Activated CD4-positive, alpha-beta T cell treated with anti-CD3 and anti-CD28 coated beads, Interleukin-2, Interleukin-4, amounts not matched to agents 100 ng/mL and 50 ng/mL, durations not matched to agents 16 hours and 8 hours (primary cell): ENCODE results near the gene ANTKMT.
"Not testable (repeated sequence)": the region's sequence is repeated elsewhere in the genome, so short reads cannot be mapped to it uniquely, and the experiment has no call there.

Experiments
- DNase-seq: peaks from one replicate; pipeline ENCODE4 v3.0.0-alpha.2; 2020; ENCODE audit warnings: low spot score

Gene ANTKMT

GRCh38 chr16:728131-728889 is 7.4 kb downstream of the ANTKMT start:
- peak; percentile 67 for DNase-seq

DNA sequence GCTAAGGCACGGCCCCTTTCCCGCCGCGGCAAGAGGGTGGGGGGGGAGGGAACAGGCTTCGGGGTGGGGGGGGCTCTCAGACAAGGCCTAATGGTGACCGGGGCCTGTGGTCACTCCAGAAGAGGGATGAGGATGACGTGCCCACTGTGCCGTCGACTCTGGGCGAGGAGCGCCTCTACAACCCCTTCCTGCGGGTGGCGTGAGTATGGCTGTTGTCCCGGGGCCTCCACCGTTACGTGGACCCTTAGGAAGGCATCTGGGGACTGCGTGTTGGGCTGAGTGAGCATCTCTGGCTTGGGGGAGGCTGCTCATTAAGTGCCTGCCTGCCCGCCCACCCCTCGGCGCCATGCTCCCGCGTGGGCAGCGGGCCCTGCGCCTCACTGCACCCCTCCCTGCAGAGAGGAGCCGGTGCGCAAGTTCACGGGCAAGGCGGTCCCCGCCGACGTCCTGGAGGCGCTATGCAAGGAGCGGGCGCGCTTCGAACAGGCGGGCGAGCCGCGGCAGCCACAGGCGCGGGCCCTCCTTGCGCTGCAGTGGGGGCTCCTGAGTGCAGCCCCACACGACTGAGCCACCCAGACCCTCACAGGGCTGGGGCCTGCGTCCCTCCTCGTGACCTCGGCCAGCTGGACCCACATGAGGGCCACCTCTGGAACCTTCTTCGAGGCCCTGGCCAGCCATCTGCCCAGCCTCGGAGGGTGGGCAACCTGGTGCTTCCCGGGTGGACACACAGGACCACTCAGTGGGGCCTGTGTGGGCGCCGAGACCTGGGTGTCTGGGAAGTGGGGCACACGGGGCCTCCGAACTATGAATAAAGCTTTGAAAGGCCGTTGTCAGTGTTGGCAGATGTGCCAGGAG is 8.2 kb downstream of the ANTKMT start:
- no peak for DNase-seq

DNA sequence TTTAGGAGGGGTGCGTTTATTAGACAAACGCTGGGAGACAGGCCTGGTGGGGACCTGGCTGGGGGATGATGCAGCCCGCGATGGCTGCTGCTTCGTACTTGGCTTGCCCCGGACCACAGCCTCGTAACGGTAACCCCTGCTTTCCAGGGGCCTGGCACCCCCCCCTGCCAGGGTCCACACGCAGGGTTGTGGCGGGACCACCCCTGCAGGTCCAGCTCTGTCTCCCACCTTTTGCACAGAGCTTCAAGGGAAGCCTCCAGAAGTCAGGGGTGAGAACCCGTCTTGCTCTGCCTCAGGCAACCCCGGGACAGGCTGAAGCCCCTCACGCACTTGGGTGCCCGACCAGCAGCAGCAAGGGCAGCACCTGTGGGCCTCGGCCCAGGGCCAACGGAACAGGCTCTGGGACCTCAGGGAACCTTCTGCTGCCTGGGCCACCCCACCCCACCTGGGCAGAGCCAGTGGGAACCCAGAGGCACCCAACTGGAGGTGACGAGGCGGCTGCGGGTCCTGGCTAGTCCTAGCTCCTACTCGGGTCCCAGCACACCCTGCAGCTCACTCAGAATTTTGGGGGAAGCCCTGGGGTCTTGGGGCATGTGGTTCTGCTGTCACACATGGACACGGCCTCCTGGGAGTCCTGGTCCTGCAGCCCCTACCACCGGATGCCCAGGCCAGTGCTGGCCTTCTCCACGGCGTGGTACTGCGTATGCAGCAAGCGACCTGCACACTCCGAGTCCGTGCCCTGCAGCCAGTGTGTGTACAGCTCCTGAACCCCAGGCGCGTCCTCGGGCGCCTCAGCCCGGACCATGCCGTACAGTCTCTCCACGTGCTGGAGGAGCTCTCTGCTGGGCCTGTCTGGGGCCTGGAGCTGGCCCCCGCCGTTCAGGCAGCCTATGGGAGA is 9.1 kb downstream of the ANTKMT start:
- no peak for DNase-seq

GRCh38 chr16:730666-731509 is 9.9 kb downstream of the ANTKMT start:
- DNase-seq, result no peak

- no peak for DNase-seq
These were observed 11.4 kb downstream of the ANTKMT start for GRCh38 chr16:732332-732731.

GRCh38 chr16:732936-733335 is 12.0 kb downstream of the ANTKMT start:
- DNase-seq, result no peak

- DNase-seq, result no peak
These were observed 12.6 kb downstream of the ANTKMT start for GRCh38 chr16:733382-734207.

DNA sequence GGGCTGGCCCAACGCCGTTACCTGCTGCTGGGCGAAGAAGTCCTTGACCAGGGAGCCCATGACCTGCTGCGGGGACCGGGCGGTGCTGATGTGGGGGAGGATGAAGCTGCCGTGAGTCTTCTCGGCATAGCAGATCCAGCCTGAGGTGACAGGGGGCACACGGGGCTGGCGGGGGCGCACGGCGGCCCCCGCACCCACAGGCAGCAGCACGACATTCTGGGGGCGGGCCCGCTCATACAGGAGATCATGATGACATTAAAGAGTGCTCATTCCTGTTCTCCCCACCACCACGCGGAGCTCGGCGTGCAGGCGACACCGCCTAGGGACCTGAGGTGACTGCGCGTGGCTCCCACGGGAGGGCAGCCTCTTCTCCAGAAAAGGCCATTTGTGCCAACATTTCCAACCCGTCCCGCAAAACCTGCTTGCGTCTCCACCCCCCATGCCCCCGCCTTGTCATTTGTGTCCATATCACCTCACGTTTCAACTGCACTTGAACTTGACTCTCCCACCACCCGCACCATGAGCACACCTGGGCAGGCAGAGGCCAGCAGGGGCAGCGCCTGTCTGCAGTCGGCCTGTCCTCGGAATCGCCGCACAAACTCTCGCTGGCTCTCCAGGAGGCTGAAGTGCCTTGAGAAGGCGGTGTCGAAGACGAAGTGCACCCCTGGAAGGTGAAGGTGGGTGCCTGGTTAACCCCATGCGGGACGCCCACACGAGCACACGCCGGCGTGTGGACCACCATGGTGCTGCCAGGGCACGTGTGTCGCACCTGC is 13.4 kb downstream of the ANTKMT start:
- no peak for DNase-seq

- no peak for DNase-seq
These were observed 14.3 kb downstream of the ANTKMT start for GRCh38 chr16:734981-735881.

- DNase-seq, result peak; percentile 90
These were observed 15.1 kb downstream of the ANTKMT start for GRCh38 chr16:735982-736453.

DNA sequence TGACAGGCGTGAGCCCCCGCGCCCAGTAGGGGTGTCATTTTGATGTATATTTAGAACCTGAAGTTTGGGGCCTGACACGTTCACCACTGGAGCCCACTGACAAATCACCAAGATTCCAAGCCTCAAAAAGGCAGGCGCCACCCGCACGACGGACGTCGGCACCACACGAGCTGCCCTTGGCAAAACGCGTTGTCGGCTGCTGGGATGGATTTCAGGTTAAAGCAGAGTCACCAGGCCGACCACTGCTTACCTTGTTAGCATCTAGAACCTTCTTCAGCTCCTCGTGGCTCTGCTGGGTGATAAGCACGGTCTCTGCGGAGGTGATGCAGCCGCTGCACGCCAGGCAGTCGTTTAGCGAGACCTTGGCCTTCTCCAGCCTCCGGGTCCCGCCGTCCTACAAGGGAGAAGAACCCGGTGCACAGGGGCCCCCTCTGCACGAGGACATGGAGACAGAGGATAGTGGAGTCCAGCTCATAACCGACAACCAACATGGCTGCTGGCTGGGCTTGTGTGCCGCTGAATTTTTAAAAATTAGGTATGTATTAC is 16.1 kb downstream of the ANTKMT start:
- no peak for DNase-seq

GRCh38 chr16:739560-740458 is 18.9 kb downstream of the ANTKMT start:
- DNase-seq, result no peak

- no peak for DNase-seq
These were observed 19.5 kb downstream of the ANTKMT start for GRCh38 chr16:740459-740763.

DNA sequence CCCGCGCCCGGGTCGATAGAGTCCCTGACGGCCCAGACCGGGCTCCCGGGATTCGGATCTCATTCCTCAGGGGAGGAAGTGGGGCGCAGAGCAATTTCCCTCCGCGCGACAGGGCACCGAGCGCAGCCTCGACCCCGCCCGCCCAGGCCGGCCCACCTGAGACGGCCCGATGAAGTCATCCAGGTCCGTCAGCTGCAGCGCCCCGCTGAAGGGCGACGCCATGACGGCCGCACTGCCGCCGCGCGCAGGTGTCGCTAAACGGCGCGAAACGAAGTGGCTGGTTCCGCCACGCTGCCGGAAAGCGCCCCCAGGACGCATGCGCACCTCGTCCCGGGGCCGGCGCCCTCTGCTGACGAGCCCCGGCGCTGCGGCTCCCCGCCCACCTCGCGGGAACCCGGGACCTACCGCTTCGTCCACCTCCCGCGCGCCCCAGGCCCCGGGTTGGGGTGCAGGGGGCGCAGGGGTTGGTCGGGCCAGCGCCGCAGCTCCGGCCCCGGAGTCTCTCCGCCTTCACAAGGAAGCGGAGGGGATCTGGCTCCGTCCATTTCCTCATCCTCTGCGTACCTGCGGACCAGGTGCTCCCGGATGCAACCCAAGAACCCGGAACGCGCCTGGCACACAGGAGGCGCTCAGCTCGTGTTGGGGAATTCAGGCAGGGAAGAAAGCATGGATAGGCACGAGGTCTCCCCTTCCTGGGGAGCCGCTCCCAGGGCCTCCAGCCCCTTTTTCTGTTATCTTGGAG is 20.0 kb downstream of the ANTKMT start, which contains the start of gene CIAO3:
Gene CIAO3, minus strand, starts transcription at position 234 of the 742 bp plus-strand sequence. Its CDS starts 12 bp downstream, at position 222.
- DNase-seq, result peak; percentile 92

- DNase-seq, result no peak
These were observed 21.2 kb downstream of the ANTKMT start for GRCh38 chr16:741986-742629.

- DNase-seq, result not testable (repeated sequence)
These were observed 21.9 kb downstream of the ANTKMT start for GRCh38 chr16:742894-743293.
